H9 (cell line): Measurements from ENCODE around the gene INO80B. TPM values are rescaled to one million over a fixed set of nuclear protein-coding genes. Genes with fewer than 3 reads are reported as not detected.
A peak's percentile ranks its signal among the peaks of the same experiment; 100 is the strongest.
"Not testable (repeated sequence)": the region's sequence is repeated elsewhere in the genome, so short reads cannot be mapped to it uniquely, and the experiment has no call there.

Experiments
- DNase-seq: peaks from one replicate; pipeline ENCODE4 v3.0.0-alpha.2; 2017
- H2AFZ ChIP-seq: one replicate; pipeline ENCODE4 v1.6.1; 2013; ENCODE audit warnings: mild to moderate bottlenecking, low read length, control low read depth, moderate library complexity
- H2AK5ac ChIP-seq: 2 replicates; pipeline ENCODE4 v1.6.1; 2013; ENCODE audit warnings: low read length, control low read depth, mixed read lengths; ENCODE audit not compliant: insufficient read length
- H2BK120ac ChIP-seq: one replicate; pipeline ENCODE4 v1.6.1; 2013; ENCODE audit warnings: low read depth, mild to moderate bottlenecking, low read length, control low read depth, inconsistent platforms; ENCODE audit not compliant: poor library complexity, severe bottlenecking
- H2BK12ac ChIP-seq: 2 replicates; pipeline ENCODE4 v1.6.1; 2013; ENCODE audit warnings: low read length, control low read depth, mixed read lengths, low read depth; ENCODE audit not compliant: insufficient read length
- H2BK15ac ChIP-seq: 2 replicates; pipeline ENCODE4 v1.6.1; 2013; ENCODE audit warnings: low read depth, low read length, control low read depth
- H2BK20ac ChIP-seq: one replicate; pipeline ENCODE4 v1.6.1; 2013; ENCODE audit warnings: low read depth, mild to moderate bottlenecking, low read length, control low read depth, inconsistent platforms; ENCODE audit not compliant: poor library complexity, severe bottlenecking
- H2BK5ac ChIP-seq: 2 replicates; pipeline ENCODE4 v1.6.1; 2013; ENCODE audit warnings: low read length, control low read depth, mixed read lengths; ENCODE audit not compliant: insufficient read length
- H3K14ac ChIP-seq: 2 replicates; pipeline ENCODE4 v1.6.1; 2013; ENCODE audit warnings: low read length, control low read depth; ENCODE audit not compliant: insufficient read depth
- H3K18ac ChIP-seq: 2 replicates; pipeline ENCODE4 v1.6.1; 2013; ENCODE audit warnings: low read depth, mild to moderate bottlenecking, mixed read lengths, low read length, control low read depth; ENCODE audit not compliant: insufficient read length
- H3K23ac ChIP-seq: 2 replicates; pipeline ENCODE4 v1.6.1; 2013; ENCODE audit warnings: low read length, control low read depth, mixed read lengths, low read depth; ENCODE audit not compliant: insufficient read length
- H3K23me2 ChIP-seq: 2 replicates; pipeline ENCODE4 v1.6.1; 2013; ENCODE audit warnings: low read depth, mild to moderate bottlenecking, mixed read lengths, low read length, control low read depth; ENCODE audit not compliant: insufficient read length, poor library complexity, severe bottlenecking
- H3K27ac ChIP-seq: 2 replicates; pipeline ENCODE4 v1.5.1; 2013; ENCODE audit warnings: low read length, control low read depth, mixed read lengths, low read depth; ENCODE audit not compliant: insufficient read length
- H3K27me3 ChIP-seq: 2 replicates; pipeline ENCODE4 v1.6.1; 2013; ENCODE audit warnings: low read length, control low read depth, inconsistent platforms; ENCODE audit not compliant: insufficient read depth
- H3K4ac ChIP-seq: 2 replicates; pipeline ENCODE4 v1.6.1; 2013; ENCODE audit warnings: low read depth, mild to moderate bottlenecking, control low read depth, inconsistent platforms, low read length, moderate library complexity
- H3K4me1 ChIP-seq: 2 replicates; pipeline ENCODE4 v1.6.1; 2013; ENCODE audit warnings: low read length, control low read depth, inconsistent platforms; ENCODE audit not compliant: insufficient read depth
- H3K4me2 ChIP-seq: 2 replicates; pipeline ENCODE4 v1.6.1; 2013; ENCODE audit warnings: low read length, control low read depth, mixed read lengths; ENCODE audit not compliant: insufficient read length, insufficient read depth
- H3K56ac ChIP-seq: 2 replicates; pipeline ENCODE4 v1.6.1; 2013; ENCODE audit warnings: low read depth, mild to moderate bottlenecking, mixed read lengths, low read length, control low read depth; ENCODE audit not compliant: insufficient read length
- H3K79me1 ChIP-seq: 2 replicates; pipeline ENCODE4 v1.6.1; 2013; ENCODE audit warnings: low read depth, mild to moderate bottlenecking, moderate library complexity, low read length, control low read depth, inconsistent platforms; ENCODE audit not compliant: insufficient read depth, poor library complexity, severe bottlenecking
- H3K79me2 ChIP-seq: 2 replicates; pipeline ENCODE4 v1.6.1; 2013; ENCODE audit warnings: low read length, control low read depth, inconsistent platforms; ENCODE audit not compliant: insufficient read depth
- H3K9ac ChIP-seq: 2 replicates; pipeline ENCODE4 v1.6.1; 2013; ENCODE audit warnings: low read length, control low read depth, mixed read lengths; ENCODE audit not compliant: insufficient read length; ENCODE audit errors: extremely low read depth
- H3K9me3 ChIP-seq: one replicate; pipeline ENCODE4 v1.6.1; 2013; ENCODE audit warnings: low read depth, low read length, inconsistent platforms; ENCODE audit not compliant: control insufficient read depth
- H3T11ph ChIP-seq: one replicate; pipeline ENCODE4 v1.6.1; 2013; ENCODE audit warnings: mild to moderate bottlenecking, low read length, control low read depth, inconsistent platforms
- H4K20me1 ChIP-seq: one replicate; pipeline ENCODE4 v1.6.1; 2013; ENCODE audit not compliant: control insufficient read depth, insufficient read length, insufficient read depth
- H4K5ac ChIP-seq: 2 replicates; pipeline ENCODE4 v1.6.1; 2013; ENCODE audit warnings: low read depth, mild to moderate bottlenecking, mixed read lengths, low read length, control low read depth; ENCODE audit not compliant: insufficient read length
- H4K8ac ChIP-seq: replicated peaks from 2 replicates; pipeline ENCODE4 v1.6.1; 2013; ENCODE audit warnings: low read length, control low read depth, mixed read lengths, low read depth; ENCODE audit not compliant: insufficient read length
- H4K91ac ChIP-seq: 2 replicates; pipeline ENCODE4 v1.6.1; 2013; ENCODE audit warnings: low read depth, mild to moderate bottlenecking, moderate library complexity, mixed read lengths, low read length, control low read depth; ENCODE audit not compliant: insufficient read length
- H3K27ac Mint-ChIP-seq, 3 experiments: 2 replicates in 2 of 3; 3 replicates in 1 of 3; pipeline ENCODE4 v1.8.0; 2020 to 2021; ENCODE audit warnings: mixed read lengths in 3 of 3, mild to moderate bottlenecking in 1 of 3, moderate library complexity in 1 of 3
- H3K27me3 Mint-ChIP-seq: 2 replicates; pipeline ENCODE4 v1.8.0; 2021; ENCODE audit warnings: low read depth, mild to moderate bottlenecking, moderate library complexity, mixed read lengths
- H3K36me3 Mint-ChIP-seq, 3 experiments: 2 replicates in 2 of 3; 3 replicates in 1 of 3; pipeline ENCODE4 v1.8.0; 2020 to 2021; ENCODE audit warnings: low read depth in 3 of 3, mixed read lengths in 3 of 3; ENCODE audit not compliant: insufficient read depth in 1 of 3
- H3K4me1 Mint-ChIP-seq, 2 experiments: 2 replicates each; pipeline ENCODE4 v1.8.0; 2020; ENCODE audit warnings: mixed read lengths in 2 of 2
- H3K4me3 Mint-ChIP-seq, 2 experiments: 2 replicates in 1 of 2; 3 replicates in 1 of 2; pipeline ENCODE4 v1.8.0; 2020 to 2021; ENCODE audit warnings: mild to moderate bottlenecking in 2 of 2, mixed read lengths in 2 of 2, moderate library complexity in 1 of 2
- H3K9me3 Mint-ChIP-seq, 2 experiments: 2 replicates in 1 of 2; 3 replicates in 1 of 2; pipeline ENCODE4 v1.8.0; 2020; ENCODE audit warnings: mild to moderate bottlenecking in 2 of 2, mixed read lengths in 2 of 2, moderate library complexity in 1 of 2
- WGBS: extraction: QIAGEN DNeasy Blood & Tissue Kit; methylation state at CpG from one replicate; pipeline ENCODE4 v1.1.7; 2013; ENCODE audit warnings: missing lambda C conversion rate, low lambda C conversion rate, mixed read lengths; ENCODE audit not compliant: insufficient read length; ENCODE audit errors: extremely low coverage; 5-methylcytosine and 5-hydroxymethylcytosine counted together
- total RNA-seq: library from RNA; stranded (reverse); gene quantifications from 2 replicates; pipeline ENCODE4 v1.2.1, GENCODE V29; 2021
- TF ChIP-seq, protein P1 (sequence below): fragments of 200-600 bp; sonication (generic); conservative IDR thresholded peaks from 3 replicates; pipeline ENCODE4 v1.8.0; 2021; ENCODE audit warnings: antibody characterized with exemption, mild to moderate bottlenecking

Gene INO80B
- total RNA-seq, 1 experiment from 2014 or later, result 17.6 TPM

DNA sequence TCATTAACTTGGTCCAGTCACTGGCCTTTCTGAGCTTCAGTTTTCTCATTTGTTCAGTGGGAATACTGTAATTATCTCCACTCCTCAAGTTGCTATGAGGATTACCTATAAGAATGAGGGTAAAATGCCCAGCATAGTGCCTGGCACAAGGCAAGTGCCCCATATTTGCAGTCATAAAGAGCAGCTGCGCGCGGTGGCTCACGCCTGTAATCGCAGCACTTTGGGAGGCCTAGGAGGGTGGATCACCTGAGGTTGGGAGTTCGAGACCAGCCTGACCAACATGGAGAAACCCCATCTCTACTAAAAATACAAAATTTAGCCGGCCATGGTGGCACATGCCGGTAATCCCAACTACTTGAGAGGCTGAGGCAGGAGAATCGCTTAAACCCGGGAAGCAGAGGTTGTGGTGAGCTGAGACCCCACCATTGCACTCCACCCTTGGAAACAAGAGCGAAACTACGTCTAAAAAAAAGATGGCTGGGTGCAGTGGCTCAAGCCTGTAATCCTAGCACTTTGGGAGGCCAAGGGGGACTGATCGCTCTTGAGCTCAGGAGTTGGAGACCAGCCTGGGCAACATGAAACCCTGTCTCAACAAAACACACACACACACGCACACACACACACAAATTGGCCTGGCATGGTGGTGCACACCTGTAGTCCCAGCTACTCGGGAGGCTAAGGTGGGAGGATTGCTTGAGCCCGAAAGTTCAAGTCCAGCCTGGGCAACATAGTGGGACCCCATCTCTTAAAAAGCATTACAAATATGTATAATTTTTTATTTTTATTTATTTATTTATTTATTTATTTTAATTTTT lies 12.2 kb upstream of the INO80B start:
- peak overlapping the region; percentile 15 for H3K9ac ChIP-seq
- not testable (repeated sequence) for H3K56ac ChIP-seq, H4K91ac ChIP-seq, H2BK120ac ChIP-seq, H3K27me3 ChIP-seq, H2BK5ac ChIP-seq, H3T11ph ChIP-seq, H3K4ac ChIP-seq, H2AK5ac ChIP-seq, H2BK12ac ChIP-seq, H3K9me3 ChIP-seq, H3K4me1 ChIP-seq, H3K14ac ChIP-seq, H2BK20ac ChIP-seq, H4K20me1 ChIP-seq, H3K23ac ChIP-seq, H3K18ac ChIP-seq, DNase-seq, H4K8ac ChIP-seq, H3K79me1 ChIP-seq, H2BK15ac ChIP-seq, H4K5ac ChIP-seq, H3K9me3 Mint-ChIP-seq
- no CpG with 5 or more reads among the region's 16 CpGs for WGBS
- H3K27ac ChIP-seq, result peak overlapping the region; percentile 13
- peaks cover 23 to 25% of the 10 kb centered on the region in 2 experiments for H3K4me1 Mint-ChIP-seq
- peak overlapping the region; percentile 95 to 99 for H3K4me3 Mint-ChIP-seq
- peak overlapping the region; percentile 37 to 98 (median 95); a peak in 5 of 7 replicates for H3K27ac Mint-ChIP-seq
- TF ChIP-seq, protein P1, sequence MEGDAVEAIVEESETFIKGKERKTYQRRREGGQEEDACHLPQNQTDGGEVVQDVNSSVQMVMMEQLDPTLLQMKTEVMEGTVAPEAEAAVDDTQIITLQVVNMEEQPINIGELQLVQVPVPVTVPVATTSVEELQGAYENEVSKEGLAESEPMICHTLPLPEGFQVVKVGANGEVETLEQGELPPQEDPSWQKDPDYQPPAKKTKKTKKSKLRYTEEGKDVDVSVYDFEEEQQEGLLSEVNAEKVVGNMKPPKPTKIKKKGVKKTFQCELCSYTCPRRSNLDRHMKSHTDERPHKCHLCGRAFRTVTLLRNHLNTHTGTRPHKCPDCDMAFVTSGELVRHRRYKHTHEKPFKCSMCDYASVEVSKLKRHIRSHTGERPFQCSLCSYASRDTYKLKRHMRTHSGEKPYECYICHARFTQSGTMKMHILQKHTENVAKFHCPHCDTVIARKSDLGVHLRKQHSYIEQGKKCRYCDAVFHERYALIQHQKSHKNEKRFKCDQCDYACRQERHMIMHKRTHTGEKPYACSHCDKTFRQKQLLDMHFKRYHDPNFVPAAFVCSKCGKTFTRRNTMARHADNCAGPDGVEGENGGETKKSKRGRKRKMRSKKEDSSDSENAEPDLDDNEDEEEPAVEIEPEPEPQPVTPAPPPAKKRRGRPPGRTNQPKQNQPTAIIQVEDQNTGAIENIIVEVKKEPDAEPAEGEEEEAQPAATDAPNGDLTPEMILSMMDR, result 0 out of 3 replicates have a peak, but pooled peaks have one; percentile 6
- peak overlapping the region; percentile 48 for H2AFZ ChIP-seq
- peaks cover 11% of the 10 kb centered on the region for H3K23me2 ChIP-seq
- peaks cover 4 to 16% (median 14%) of the 10 kb centered on the region in 3 experiments for H3K36me3 Mint-ChIP-seq
- peaks cover 20% of the 10 kb centered on the region for H3K27me3 Mint-ChIP-seq
- H3K4me2 ChIP-seq, result peak overlapping the region; percentile 80
- H3K79me2 ChIP-seq, result peaks cover 18% of the 10 kb centered on the region; the same call in 1 of the 2 replicates
